NCI-H1694 treated with DMSO at 0.1 percent for 48 hours (cell line): ENCODE data around the gene MRPL39.
A peak's percentile ranks its signal among the peaks of the same experiment; 100 is the strongest.
"Not testable (repeated sequence)": the region's sequence is repeated elsewhere in the genome, so short reads cannot be mapped to it uniquely, and the experiment has no call there.

Experiments
- DNase-seq: peaks from one replicate; lab custom pipeline; 2025; lab: John Stamatoyannopoulos, UW

Gene MRPL39

GRCh38 chr21:25607151-25608043, at the start of gene MRPL39:
TSS of gene MRPL39 (minus strand) at chr21:25607481. CDS start at chr21:25607475, 6 bp downstream.
- peak; percentile 88 for DNase-seq

DNA sequence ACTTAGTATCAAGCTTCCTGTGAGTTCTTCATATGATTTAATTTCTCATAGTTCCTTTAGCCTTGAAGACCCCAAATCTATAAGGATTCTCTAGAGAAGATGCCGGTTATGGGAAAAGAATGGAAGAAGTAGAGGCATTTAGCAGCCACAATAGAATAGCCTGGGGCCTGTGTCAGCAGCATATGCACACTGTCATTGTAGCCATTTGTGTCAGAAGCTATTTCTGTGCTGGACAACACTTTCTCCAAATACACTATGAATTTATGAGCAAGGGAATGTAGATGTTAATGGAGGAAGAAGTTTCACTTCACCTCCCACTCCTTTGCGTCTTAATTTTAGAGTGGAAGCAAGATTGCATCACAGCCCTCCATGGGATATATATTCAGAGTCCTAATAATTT, 49.1 kb upstream of the MRPL39 start:
- no peak for DNase-seq

DNA sequence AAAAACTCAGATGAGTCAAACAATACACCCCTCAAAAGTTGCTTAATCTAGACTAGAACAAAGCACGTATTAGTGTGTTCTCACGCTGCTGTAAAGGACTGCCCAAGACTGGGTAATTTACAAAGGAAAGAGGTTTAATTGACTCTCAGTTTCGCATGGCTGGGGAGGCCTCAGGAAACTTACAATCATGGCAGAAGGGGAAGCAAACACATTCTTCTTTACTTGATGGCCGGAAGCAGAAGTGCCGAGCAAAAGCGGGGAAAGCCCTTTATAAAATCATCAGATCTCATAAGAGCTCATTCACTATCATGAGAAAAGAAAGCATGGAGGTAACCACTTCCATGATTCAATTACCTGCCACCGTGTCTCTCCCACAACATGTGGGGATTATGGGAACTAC, 41.9 kb upstream of the MRPL39 start:
- no peak for DNase-seq

- no peak for DNase-seq
These were observed 40.4 kb upstream of the MRPL39 start for GRCh38 chr21:25647647-25648046.

GRCh38 chr21:25646474-25646873, 39.2 kb upstream of the MRPL39 start:
- no peak for DNase-seq

GRCh38 chr21:25643486-25643885, 36.2 kb upstream of the MRPL39 start:
- no peak for DNase-seq

- DNase-seq, result no peak
These were observed 33.6 kb upstream of the MRPL39 start for GRCh38 chr21:25640943-25641292.

DNA sequence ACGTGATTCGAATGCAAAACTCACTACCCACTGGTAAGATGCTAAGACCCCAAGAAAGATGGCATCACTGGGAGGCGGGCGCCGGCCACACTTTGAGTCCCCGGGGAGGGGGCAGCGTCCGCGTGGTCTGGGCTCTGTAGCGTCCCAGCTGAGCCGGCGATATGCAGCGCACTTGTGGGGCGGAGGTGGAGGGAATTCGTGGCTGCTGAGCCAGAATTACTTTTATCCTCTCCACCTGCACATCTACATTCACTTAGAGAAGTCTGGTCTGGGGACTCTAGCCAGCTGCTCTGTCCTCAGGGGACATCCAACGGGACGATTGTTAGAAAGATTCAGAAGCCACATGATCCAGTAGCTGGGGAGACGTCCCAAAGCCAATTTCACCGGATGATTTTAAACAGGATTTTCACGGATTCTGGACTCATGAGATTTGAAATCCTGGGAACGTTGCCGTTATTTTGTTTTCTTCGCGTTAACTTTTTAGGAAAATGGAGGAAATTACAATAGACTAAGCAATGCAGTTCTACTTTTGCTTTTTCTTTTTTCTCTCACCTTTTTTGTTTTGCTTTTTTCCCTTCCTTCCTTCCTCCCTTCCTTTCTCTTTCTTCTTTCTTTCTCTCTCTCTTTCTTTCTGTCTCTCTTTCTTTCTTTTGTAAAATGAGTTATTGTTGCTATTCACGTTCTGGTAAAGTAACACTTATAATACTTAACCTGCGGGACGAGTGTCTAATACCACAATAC, 33.1 kb upstream of the MRPL39 start:
- DNase-seq, result peak; percentile 44

DNA sequence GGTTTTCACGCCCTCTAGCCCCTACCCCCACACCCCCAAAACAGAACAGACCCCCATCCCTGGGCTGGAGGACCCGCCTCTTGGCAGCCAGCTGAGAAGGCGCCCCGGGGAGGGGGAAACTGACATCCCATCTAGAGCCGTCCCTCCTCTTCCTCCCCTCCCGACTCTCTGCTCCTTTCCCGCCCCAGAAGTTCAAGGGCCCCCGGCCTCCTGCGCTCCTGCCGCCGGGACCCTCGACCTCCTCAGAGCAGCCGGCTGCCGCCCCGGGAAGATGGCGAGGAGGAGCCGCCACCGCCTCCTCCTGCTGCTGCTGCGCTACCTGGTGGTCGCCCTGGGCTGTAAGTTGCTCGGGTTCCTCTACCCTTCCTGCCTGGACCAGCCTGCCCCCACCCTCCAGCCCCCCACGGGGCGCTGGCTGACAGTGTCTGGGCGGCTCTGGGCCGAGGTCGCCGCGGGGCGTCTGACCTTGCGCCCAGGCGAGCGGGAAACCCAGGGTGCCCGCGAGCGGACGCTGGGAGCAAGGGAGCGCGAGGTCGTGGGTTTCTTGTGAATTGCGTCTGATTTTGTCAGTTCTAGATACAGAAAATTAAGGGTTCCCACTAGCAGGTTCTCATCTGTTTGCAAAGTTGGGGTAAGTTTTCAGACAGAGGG, 32.4 kb upstream of the MRPL39 start:
- DNase-seq, result peak; percentile 69

DNA sequence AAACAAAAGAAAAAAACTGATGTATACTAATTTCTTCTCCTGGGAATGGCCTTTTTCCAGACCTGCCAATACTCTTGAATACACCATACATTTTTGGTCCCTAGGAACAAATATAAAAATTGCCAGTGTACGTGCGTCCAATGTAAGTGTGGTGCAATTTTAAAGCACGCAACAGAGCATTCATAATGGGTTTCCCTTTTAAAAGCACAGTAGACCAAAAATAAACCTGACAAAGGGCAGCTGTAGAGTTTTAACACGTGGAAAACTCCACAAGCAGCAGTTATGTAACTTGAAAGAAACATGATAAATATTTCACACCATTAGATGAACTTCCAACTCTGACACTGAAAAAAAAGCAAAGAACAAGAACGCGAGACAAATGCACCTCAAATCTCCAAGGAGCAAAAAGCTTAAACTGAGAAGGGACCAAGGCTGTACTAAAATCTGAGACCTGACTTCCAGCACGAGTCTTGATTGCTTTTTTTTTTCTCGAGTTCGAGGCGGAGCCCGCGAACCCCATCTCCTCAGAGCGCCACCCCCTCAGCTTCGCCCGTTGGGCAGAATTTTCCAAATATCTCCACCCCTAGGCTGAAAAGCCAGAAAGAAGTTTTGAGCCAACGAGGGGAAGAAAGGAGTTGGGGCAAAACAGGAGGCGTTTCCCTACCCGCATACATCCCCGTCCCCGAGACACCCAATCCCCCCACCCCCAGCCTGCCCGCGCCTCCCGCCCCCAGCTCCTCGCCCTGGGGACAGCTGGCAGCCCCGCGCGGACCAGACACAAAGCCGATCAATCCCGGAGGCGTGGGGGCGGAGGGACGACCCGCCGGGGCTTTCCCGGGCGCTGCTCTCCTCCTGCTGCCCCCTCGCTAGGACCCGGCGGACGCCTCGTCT, 31.6 kb upstream of the MRPL39 start, which contains the start of gene JAM2:
TSS of gene JAM2 (plus strand) at position 599 of the 891 bp plus-strand sequence. CDS start 564 bp downstream, outside the sequence.
- peak; percentile 77 for DNase-seq

GRCh38 chr21:25637851-25638659, 30.8 kb upstream of the MRPL39 start:
- no peak for DNase-seq

- no peak for DNase-seq
These were observed 29.4 kb upstream of the MRPL39 start for GRCh38 chr21:25636727-25637126.

DNA sequence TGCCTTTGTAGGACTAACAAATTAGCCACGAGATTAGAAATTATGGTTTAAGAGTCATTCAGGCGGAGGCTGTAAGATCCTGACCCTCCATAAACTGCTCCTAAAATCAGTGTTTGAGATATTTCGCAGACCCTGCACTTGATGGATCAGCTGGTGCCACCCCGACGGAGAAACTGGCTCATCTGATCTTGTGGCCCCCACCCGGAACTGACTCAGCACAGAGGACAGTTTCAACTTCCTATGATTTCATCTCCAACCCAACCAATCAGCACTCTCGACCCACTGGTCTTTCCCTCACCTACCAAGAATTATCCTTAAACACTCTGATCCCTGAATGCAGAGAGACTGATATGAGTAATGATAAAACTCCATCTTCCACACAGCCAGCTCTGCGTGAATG, 28.0 kb upstream of the MRPL39 start:
- DNase-seq, result no peak

- no peak for DNase-seq
These were observed 25.0 kb upstream of the MRPL39 start for GRCh38 chr21:25632296-25632695.

DNA sequence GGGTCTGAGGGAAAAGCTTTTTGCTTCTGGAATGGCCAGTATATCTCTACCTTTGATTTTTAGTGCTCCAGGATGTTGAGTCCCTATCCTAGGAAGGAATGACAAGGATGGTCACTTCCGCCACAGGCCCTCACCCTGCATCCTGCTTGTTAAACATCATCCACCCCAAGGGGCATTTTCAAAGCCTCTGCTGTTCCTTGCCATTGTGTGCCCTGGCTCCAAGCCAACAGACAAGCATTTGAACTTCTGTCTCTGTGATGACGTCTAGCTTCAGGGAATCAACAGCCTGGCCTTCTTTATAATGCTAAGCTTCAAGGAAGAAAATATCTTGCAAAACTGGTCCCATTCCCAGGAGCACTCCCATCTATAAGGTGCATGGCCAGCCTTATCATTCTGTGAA, 19.5 kb upstream of the MRPL39 start:
- DNase-seq, result no peak

GRCh38 chr21:25625776-25626555, 18.7 kb upstream of the MRPL39 start:
- DNase-seq, result not testable (repeated sequence)

- DNase-seq, result no peak
These were observed 17.8 kb upstream of the MRPL39 start for GRCh38 chr21:25625036-25625435.

GRCh38 chr21:25624511-25624910, 17.2 kb upstream of the MRPL39 start:
- no peak for DNase-seq

GRCh38 chr21:25619198-25619597, 11.9 kb upstream of the MRPL39 start:
- no peak for DNase-seq

- no peak for DNase-seq
These were observed 8.6 kb upstream of the MRPL39 start for GRCh38 chr21:25615880-25616279.
